Measurements from ENCODE around the gene MBOAT1.

The MBOAT1 gene

GRCh38 chr6:20221421-20221820, 9.2 kb upstream of the MBOAT1 start:
- H3K9ac ChIP-seq (ENCODE audit: low read depth, low read length), result no peak overlapping the region
- H3K9me3 ChIP-seq (ENCODE audit: control insufficient read depth, insufficient read depth, low read length), result no peaks in the 10 kb centered on the region
- H3K36me3 ChIP-seq (ENCODE audit: insufficient read depth, low read length), result no peaks in the 10 kb centered on the region
- H3K4me1 ChIP-seq (ENCODE audit: insufficient read depth, low read length), result peaks cover 9% of the 10 kb centered on the region; the same call in 1 of the 2 replicates

DNA sequence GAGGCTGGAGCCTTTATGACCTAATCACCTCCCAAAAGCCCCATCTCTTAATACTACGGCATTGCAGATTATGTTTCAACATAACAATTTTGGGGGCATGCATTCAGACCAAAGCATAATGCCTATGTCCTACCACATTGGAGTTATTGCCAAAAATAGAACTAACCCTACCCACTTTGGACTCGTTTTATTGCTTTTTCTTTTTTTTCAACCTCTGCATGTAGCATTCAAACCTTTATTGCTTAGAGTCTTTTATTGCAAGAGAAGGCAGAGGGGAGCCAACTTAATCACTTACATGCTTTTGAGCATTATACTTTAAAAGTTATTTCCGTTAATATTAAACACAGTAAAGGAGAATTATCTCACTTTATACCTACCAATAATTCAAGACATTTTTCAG, 8.1 kb upstream of the MBOAT1 start:
- Histone ChIP-seq H3K4me1 (ENCODE audit: insufficient read depth, low read length) (peaks cover 9% of the 10 kb centered on the region; the same call in 1 of the 2 replicates), H3K36me3 (ENCODE audit: insufficient read depth, low read length) (no peaks in the 10 kb centered on the region), H3K9ac (ENCODE audit: low read depth, low read length) (no peak overlapping the region), H3K9me3 (ENCODE audit: control insufficient read depth, insufficient read depth, low read length) (no peaks in the 10 kb centered on the region)

- peaks cover 12% of the 10 kb centered on the region for H3K4me1 ChIP-seq (ENCODE audit: insufficient read depth, low read length)
- no peaks in the 10 kb centered on the region for H3K36me3 ChIP-seq (ENCODE audit: insufficient read depth, low read length)
- no peaks in the 10 kb centered on the region for H3K9me3 ChIP-seq (ENCODE audit: control insufficient read depth, insufficient read depth, low read length)
- H3K9ac ChIP-seq (ENCODE audit: low read depth, low read length), result no peak overlapping the region
Observed at GRCh38 chr6:20217891-20218290, 5.6 kb upstream of the MBOAT1 start.

GRCh38 chr6:20217324-20217855, 5.1 kb upstream of the MBOAT1 start:
- no peaks in the 10 kb centered on the region for H3K36me3 ChIP-seq (ENCODE audit: insufficient read depth, low read length)
- no peak overlapping the region for H3K9ac ChIP-seq (ENCODE audit: low read depth, low read length)
- peaks cover 12% of the 10 kb centered on the region for H3K4me1 ChIP-seq (ENCODE audit: insufficient read depth, low read length)
- H3K9me3 ChIP-seq (ENCODE audit: control insufficient read depth, insufficient read depth, low read length), result no peaks in the 10 kb centered on the region

GRCh38 chr6:20215310-20215709, 3.0 kb upstream of the MBOAT1 start:
- Histone ChIP-seq H3K9me3 (ENCODE audit: control insufficient read depth, insufficient read depth, low read length) (no peaks in the 10 kb centered on the region), H3K36me3 (ENCODE audit: insufficient read depth, low read length) (no peaks in the 10 kb centered on the region), H3K4me1 (ENCODE audit: insufficient read depth, low read length) (peaks cover 7% of the 10 kb centered on the region), H3K9ac (ENCODE audit: low read depth, low read length) (no peak overlapping the region)

GRCh38 chr6:20213271-20213798, 1.1 kb upstream of the MBOAT1 start:
- Histone ChIP-seq H3K9me3 (ENCODE audit: control insufficient read depth, insufficient read depth, low read length) (no peaks in the 10 kb centered on the region), H3K4me1 (ENCODE audit: insufficient read depth, low read length) (peaks cover 7% of the 10 kb centered on the region), H3K9ac (ENCODE audit: low read depth, low read length) (peak overlapping the region; percentile 92), H3K36me3 (ENCODE audit: insufficient read depth, low read length) (no peaks in the 10 kb centered on the region)

DNA sequence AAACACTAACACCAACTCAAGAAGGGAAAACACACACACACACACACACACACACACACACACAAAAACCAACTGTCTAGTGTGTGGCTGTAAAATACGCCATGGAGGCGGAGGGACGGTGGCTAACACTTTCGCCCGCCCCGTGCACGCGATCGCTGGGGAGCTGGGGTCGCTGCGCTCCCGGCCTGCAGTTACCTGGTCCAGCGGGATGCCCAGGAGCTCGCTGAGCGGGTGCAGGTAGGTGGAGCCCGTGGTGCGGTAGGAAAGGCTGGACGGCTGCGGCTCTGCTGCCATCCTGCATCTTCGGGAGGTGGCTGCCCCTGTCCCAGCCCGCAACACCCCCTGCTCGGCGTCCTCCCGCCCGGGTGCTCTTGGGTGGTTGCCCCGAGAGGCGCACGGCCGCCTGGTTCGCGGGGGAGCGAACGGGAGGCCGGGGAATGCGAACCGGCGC, 303 bp downstream of the MBOAT1 start:
- peak overlapping the region; percentile 92 for H3K9ac ChIP-seq (ENCODE audit: low read depth, low read length)

DNA sequence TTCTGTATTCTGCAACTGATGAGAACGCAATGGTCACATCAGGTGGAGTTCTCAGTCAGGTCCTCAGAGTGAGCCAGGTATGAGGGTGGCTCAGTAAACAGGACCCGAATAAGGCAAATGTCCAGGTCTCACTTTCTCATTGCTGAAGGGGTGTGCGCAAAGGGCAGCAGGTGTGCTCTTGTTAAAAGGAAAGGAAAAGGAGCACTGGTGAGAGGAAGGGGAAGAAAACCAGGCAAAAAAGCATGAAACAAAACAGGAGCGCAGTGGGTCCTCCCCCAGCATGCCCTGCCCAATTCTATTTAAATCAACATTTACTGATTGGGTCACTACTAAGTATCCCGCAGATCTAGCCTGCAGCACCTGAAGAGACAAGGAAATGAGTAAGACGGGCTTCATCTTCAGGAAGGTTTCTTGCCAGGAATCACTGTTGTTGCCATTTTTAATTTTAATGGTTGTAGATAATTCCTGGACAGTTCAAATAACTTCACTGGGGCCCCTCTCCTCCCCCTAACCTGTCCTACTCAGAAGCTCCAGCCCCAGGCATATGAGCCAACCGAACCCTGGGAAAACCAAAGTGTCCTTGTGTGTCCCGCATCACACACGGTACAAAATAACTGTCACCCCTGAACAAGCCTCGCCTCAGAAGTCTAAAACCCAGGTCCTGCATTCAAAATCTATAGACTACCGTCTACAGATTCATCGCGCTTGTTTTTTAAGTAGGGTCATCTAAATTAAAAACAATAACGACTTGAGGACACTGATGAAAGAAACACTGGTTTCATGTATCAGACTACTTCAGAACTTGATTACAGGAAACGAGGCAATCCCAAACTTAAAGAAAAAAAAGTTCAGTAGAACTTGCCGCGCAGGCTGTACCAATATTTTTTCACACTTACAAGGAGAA, 980 bp downstream of the MBOAT1 start:
- H3K4me1 ChIP-seq (ENCODE audit: insufficient read depth, low read length), result peaks cover 21% of the 10 kb centered on the region
- H3K9me3 ChIP-seq (ENCODE audit: control insufficient read depth, insufficient read depth, low read length), result no peaks in the 10 kb centered on the region
- H3K36me3 ChIP-seq (ENCODE audit: insufficient read depth, low read length), result no peaks in the 10 kb centered on the region
- H3K9ac ChIP-seq (ENCODE audit: low read depth, low read length), result peak overlapping the region; percentile 92

More for the DNA sequence above, 303 bp downstream of the MBOAT1 start:
- Histone ChIP-seq H3K36me3 (ENCODE audit: insufficient read depth, low read length) (no peaks in the 10 kb centered on the region), H3K4me1 (ENCODE audit: insufficient read depth, low read length) (peaks cover 16% of the 10 kb centered on the region), H3K9me3 (ENCODE audit: control insufficient read depth, insufficient read depth, low read length) (no peaks in the 10 kb centered on the region)

- Histone ChIP-seq H3K9me3 (ENCODE audit: control insufficient read depth, insufficient read depth, low read length) (no peaks in the 10 kb centered on the region), H3K4me1 (ENCODE audit: insufficient read depth, low read length) (peaks cover 27% of the 10 kb centered on the region), H3K9ac (ENCODE audit: low read depth, low read length) (no peak overlapping the region), H3K36me3 (ENCODE audit: insufficient read depth, low read length) (no peaks in the 10 kb centered on the region)
Observed at GRCh38 chr6:20210158-20210557, 2.1 kb downstream of the MBOAT1 start.

DNA sequence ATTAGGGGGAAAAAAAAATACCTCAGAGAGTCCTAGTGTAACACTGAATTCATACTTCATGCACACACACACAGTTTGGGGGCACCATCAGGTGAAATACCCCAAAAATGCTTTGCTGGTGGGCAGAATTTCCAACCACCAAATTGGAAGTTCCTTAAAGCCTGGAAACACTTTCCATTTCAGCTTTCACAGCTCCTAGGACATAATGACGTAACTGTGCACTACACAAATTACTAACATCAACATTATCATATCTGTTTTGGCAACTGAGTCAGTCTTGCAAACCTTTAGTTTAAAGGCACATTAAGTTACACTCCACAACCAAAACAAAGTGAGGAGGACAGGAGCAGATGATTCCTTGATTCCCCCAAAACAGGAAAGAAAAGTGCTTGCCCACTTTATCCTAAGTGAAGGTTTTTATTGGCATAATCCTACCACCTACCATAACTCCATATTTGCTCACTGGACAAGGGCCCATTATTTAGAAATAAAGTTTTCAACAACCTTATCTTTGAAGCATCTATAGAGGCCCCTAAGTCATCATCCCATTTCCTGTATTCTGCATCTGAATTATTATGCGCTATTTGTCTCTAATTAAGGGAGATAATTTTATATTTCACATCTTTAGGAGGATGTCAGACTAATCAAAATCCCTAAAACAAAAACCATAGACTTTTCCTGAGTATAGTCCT, 3.4 kb downstream of the MBOAT1 start:
- Histone ChIP-seq H3K4me1 (ENCODE audit: insufficient read depth, low read length) (peaks cover 39% of the 10 kb centered on the region), H3K36me3 (ENCODE audit: insufficient read depth, low read length) (no peaks in the 10 kb centered on the region), H3K9ac (ENCODE audit: low read depth, low read length) (no peak overlapping the region), H3K9me3 (ENCODE audit: control insufficient read depth, insufficient read depth, low read length) (no peaks in the 10 kb centered on the region)

- no peak overlapping the region for H3K9ac ChIP-seq (ENCODE audit: low read depth, low read length)
- H3K4me1 ChIP-seq (ENCODE audit: insufficient read depth, low read length), result peaks cover 42% of the 10 kb centered on the region
- no peaks in the 10 kb centered on the region for H3K36me3 ChIP-seq (ENCODE audit: insufficient read depth, low read length)
Observed at GRCh38 chr6:20207088-20207418, 5.2 kb downstream of the MBOAT1 start.

GRCh38 chr6:20205722-20206161, 6.5 kb downstream of the MBOAT1 start:
- Histone ChIP-seq H3K9ac (ENCODE audit: low read depth, low read length) (no peak overlapping the region), H3K4me1 (ENCODE audit: insufficient read depth, low read length) (peaks cover 45% of the 10 kb centered on the region), H3K9me3 (ENCODE audit: control insufficient read depth, insufficient read depth, low read length) (no peaks in the 10 kb centered on the region), H3K36me3 (ENCODE audit: insufficient read depth, low read length) (no peaks in the 10 kb centered on the region)

More at GRCh38 chr6:20207088-20207418, 5.2 kb downstream of the MBOAT1 start:
- no peaks in the 10 kb centered on the region for H3K9me3 ChIP-seq (ENCODE audit: control insufficient read depth, insufficient read depth, low read length)

DNA sequence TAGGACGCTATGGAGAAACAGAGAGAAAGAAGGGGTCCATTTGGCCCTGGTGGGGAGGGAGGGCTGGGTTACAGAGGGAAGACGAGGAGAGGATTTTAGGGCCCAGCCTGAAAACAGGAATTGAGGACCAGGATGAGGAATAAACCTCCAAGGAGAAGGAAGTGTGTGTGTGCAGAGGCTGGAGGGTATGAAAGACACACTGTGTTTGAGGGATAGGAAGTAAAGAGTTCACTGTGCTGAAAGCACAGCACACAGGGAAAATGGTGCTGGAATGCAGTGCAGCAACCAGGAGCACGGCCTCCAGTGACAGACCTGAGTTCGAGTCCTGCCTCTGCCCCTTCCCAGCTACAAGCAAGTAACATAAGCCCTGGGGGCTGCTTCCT, 7.8 kb downstream of the MBOAT1 start:
- Histone ChIP-seq H3K4me1 (ENCODE audit: insufficient read depth, low read length) (peaks cover 45% of the 10 kb centered on the region), H3K9me3 (ENCODE audit: control insufficient read depth, insufficient read depth, low read length) (no peaks in the 10 kb centered on the region), H3K9ac (ENCODE audit: low read depth, low read length) (no peak overlapping the region), H3K36me3 (ENCODE audit: insufficient read depth, low read length) (no peaks in the 10 kb centered on the region)

All from ES-I3 (cell line).